ENCODE measurements around the gene ZNF48. TPM values are rescaled to one million over a fixed set of nuclear protein-coding genes. Genes with fewer than 3 reads are reported as not detected.

The ZNF48 gene
- polyA plus RNA-seq, 1 of the 3 experiments (the other 2 are of a cell fraction), result 8.8 TPM

GRCh38 chr16:30428055-30428454, 32.8 kb downstream of the ZNF48 start:
- Histone ChIP-seq H3K27me3 (ENCODE audit: insufficient read depth) (no peaks in the 10 kb centered on the region), H3K9me3 (no peaks in the 10 kb centered on the region), H2AFZ (ENCODE audit: low read depth) (no peak overlapping the region), H4K20me1 (ENCODE audit: insufficient read depth) (no peaks in the 10 kb centered on the region), H3K4me3 (ENCODE audit: low read depth in 2 of 2, low read length in 1 of 2) (no peak overlapping the region; a peak in 1 of 4 replicates), H3K4me2 (no peak overlapping the region), H3K4me1 (ENCODE audit: control insufficient read depth in 1 of 2, insufficient read depth in 2 of 2, low read depth in 1 of 2, low read length in 1 of 2) (peaks cover 6 to 10% of the 10 kb centered on the region in 2 experiments; a peak in 1 of 4 replicates), H3F3A (replicated peaks; ENCODE audit: insufficient read depth) (peaks cover 3% of the 10 kb centered on the region), H3K79me2 (ENCODE audit: insufficient read depth) (peaks cover 43% of the 10 kb centered on the region), H3K9ac (no peak overlapping the region), H3K27ac (ENCODE audit: low read depth in 2 of 2, low read length in 1 of 2) (no peak overlapping the region), H3K9me2 (no peaks in the 10 kb centered on the region), H3K36me3 (replicated peaks in 1 of 2; ENCODE audit: control insufficient read depth in 1 of 2, insufficient read depth in 2 of 2, low read length in 1 of 2) (peaks cover 11 to 21% of the 10 kb centered on the region in 2 experiments)
- no peak for DNase-seq
- CTCF ChIA-PET, result interaction anchor here (2.1 kb wide), 1 partner anchor 18 kb away, joined by 7 read pairs; no protein-coding TSS in a partner anchor
- POLR2A ChIA-PET, result no interaction called here
- no peak for TF ChIP-seq RAD21 (IDR thresholded peaks at IDR 0.05; ENCODE audit: low read length)
- no peak for TF ChIP-seq RFX5 (IDR thresholded peaks at IDR 0.05; ENCODE audit: low read length)
- no peak for TF ChIP-seq GATA2 (CRISPR knock-in tag; IDR thresholded peaks at IDR 0.05)
- TF ChIP-seq USF1 (IDR thresholded peaks at IDR 0.05; ENCODE audit: borderline replicate concordance, low read depth), result no peak
- TF ChIP-seq TCF12 (IDR thresholded peaks at IDR 0.05), result no peak
- TF ChIP-seq MAX (IDR thresholded peaks at IDR 0.05; ENCODE audit: low read depth), result no peak
- no peak for TF ChIP-seq EZH2phosphoT487 (IDR thresholded peaks at IDR 0.05; ENCODE audit: borderline replicate concordance, low read depth)
- no peak for TF ChIP-seq NRF1 (IDR thresholded peaks at IDR 0.05; ENCODE audit: low read depth, low read length)
- no peak for TF ChIP-seq POLR2AphosphoS5 (IDR thresholded peaks at IDR 0.05; ENCODE audit: low read depth, low read length)
- no peak for TF ChIP-seq REST (IDR thresholded peaks at IDR 0.05; ENCODE audit: low read depth, low read length)
- no peak for TF ChIP-seq RXRA (IDR thresholded peaks at IDR 0.05; ENCODE audit: borderline replicate concordance, low read depth)
- TF ChIP-seq FOXJ3 (CRISPR knock-in tag; IDR thresholded peaks at IDR 0.05), result no peak
- TF ChIP-seq SMC3 (IDR thresholded peaks at IDR 0.05; ENCODE audit: low read depth, low read length), result no peak
- TF ChIP-seq EP300 (IDR thresholded peaks at IDR 0.05; ENCODE audit: borderline replicate concordance in 1 of 2, low read depth in 1 of 2, low read length in 1 of 2), result no peak
- no peak for TF ChIP-seq CTCF (IDR thresholded peaks at IDR 0.05)
- no peak for TF ChIP-seq MEF2A (IDR thresholded peaks at IDR 0.05; ENCODE audit: borderline replicate concordance, low read depth)
- TF ChIP-seq SIN3A (IDR thresholded peaks at IDR 0.05; ENCODE audit: borderline replicate concordance, low read depth, low read length), result no peak
- no peak for TF ChIP-seq YY1 (IDR thresholded peaks at IDR 0.05; ENCODE audit: low read depth)
- no peak for TF ChIP-seq IRF3 (IDR thresholded peaks at IDR 0.05; ENCODE audit: low read depth, low read length)
- WGBS (ENCODE audit: low lambda C conversion rate), result 100% methylated on average over 4 of the region's 4 CpGs

Measured in SK-N-SH (cell line).